Tongue (tissue), 2 donors: ENCODE measurements around the gene NCAPH2. TPM values are rescaled to one million over a fixed set of nuclear protein-coding genes. Genes with fewer than 3 reads are reported as not detected.

Experiments used
- DNase-seq: peaks from one replicate; pipeline ENCODE4 v3.0.0-alpha.2; 2015
- total RNA-seq: library from RNA; depleted of rRNA; stranded (reverse); fragments of >200 nt; gene quantifications from one replicate; pipeline ENCODE4 v1.2.3, GENCODE V29; 2014

Gene NCAPH2
- total RNA-seq, 1 donor from 2014 or later: 38.9 TPM

GRCh38 chr22:50548921-50549790 is 41.1 kb downstream of the NCAPH2 start:
- no peak for DNase-seq

DNA sequence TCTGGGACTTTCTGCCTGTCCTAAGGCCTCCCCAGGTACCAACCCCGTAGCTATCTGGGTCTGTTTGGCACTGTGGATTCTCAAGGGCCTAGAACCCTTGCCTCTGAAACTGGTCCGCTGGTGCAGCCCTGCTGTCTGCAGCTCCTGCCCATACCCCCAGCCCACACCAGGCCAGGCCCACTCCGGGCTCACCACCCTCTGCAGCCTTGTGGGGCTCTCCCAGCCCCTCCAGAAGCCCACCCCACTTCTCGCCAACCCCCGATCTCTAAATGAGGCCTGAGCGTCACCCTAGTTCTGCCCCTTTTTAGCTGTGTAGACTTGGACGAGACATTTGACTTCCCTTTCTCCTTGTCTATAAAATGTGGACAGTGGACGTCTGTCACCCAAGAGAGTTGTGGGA is 42.4 kb downstream of the NCAPH2 start:
- DNase-seq: no peak

GRCh38 chr22:50551160-50551752 is 43.2 kb downstream of the NCAPH2 start:
- DNase-seq: no peak

DNA sequence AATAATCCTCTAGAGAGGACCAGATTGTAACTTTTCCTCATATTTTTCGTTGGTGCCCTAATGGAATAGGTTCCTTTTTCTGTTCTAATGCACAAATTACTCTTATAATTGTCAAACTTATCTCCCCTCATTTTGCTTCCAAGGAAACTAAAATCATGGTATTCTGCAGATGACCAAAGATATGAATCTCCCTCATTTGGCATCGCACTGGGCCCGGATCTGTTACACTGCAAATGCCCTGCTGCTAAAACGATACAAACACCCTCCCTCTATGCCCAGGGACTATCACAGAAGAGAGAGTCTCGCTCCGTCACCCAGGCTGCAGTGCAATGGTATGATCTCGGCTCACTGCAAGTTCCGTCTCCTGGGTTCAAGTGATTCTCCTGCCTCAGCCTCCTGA is 45.3 kb downstream of the NCAPH2 start:
- no peak for DNase-seq

DNA sequence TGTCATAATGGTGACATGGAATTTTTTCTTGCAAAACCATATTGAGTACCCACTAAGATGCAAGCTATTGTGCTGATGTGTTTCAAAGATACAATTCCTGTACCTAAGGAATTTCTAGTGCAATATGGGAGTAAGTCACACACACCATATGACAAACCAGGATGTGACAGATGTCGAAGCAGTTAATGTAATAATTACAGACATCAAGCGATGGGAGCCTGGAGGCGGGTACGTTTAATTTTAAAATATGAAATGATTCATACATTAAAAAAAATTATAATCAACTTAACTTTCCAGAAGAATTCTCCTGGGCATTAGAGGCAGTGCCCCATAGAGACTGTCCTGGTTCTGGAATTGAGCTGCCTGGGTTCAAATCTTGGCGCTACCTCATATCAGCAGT is 48.7 kb downstream of the NCAPH2 start:
- DNase-seq: no peak

- no peak for DNase-seq
Measured at GRCh38 chr22:50560034-50560433, 52.0 kb downstream of the NCAPH2 start.

GRCh38 chr22:50561401-50562358 is 53.7 kb downstream of the NCAPH2 start:
- no peak for DNase-seq

GRCh38 chr22:50562523-50563412 is 54.7 kb downstream of the NCAPH2 start, which contains the start of gene SYCE3:
Gene SYCE3 (minus strand): TSS chr22:50562919. CDS start chr22:50556405, 6,514 bp downstream.
- DNase-seq: peak; percentile 97

- DNase-seq: no peak
Measured at GRCh38 chr22:50563413-50564160, 55.6 kb downstream of the NCAPH2 start.

GRCh38 chr22:50564289-50564688 is 56.3 kb downstream of the NCAPH2 start:
- DNase-seq: no peak

- DNase-seq: no peak
Measured at GRCh38 chr22:50567721-50568252, 59.8 kb downstream of the NCAPH2 start.

GRCh38 chr22:50568626-50569025 is 60.6 kb downstream of the NCAPH2 start:
- DNase-seq: peak; percentile 44

- no peak for DNase-seq
Measured at GRCh38 chr22:50569041-50569459, 61.0 kb downstream of the NCAPH2 start.

DNA sequence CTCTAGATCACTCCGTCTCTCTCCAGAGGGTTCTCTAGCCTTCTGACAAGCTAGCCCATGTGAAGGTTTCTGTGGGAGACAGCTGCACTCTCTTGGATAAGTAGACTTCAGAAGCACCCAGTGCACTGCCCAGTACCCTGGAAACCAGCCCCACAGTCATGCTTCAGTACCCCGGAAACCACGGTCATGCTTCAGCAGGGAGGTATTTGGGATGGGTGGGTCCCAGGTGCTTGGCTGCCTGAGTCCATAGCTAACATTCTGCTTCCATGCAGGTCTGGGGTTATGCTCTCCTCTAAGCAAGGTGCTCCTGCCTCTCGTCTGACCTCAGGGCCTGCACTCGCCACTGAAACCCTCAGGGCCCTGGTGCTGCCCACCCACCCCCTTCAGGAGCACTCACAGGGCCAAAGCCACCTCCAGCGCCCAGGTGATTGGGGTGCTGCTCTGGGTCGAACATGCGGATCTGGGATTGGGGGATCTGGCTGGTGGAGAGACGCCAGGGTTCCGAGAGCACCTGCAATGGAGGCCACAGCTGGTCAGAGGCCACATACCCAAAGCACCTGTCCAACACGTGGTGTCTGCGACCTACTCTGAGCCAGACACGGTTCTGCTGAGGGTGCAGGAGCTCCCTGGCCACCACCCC is 62.0 kb downstream of the NCAPH2 start:
- DNase-seq: no peak

DNA sequence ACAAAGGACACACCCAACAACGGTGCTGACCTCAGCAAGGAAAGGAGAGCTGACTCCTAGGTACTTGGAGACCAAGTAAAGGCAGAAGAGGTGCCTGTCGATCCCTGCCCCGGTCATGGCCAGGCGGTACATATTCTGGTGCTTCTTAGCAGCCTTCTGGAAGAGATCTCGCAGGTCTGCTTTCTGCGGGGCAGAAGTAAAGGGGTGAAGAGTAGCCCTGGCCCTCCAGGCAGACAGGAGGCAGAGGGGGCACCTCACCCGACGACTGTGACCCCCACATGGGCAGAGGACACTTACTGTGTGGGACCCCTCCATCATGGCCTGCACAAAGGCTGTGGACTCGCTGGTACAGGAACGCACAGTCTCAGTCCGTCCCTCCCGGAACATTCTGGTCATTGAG is 62.8 kb downstream of the NCAPH2 start:
- DNase-seq: no peak

DNA sequence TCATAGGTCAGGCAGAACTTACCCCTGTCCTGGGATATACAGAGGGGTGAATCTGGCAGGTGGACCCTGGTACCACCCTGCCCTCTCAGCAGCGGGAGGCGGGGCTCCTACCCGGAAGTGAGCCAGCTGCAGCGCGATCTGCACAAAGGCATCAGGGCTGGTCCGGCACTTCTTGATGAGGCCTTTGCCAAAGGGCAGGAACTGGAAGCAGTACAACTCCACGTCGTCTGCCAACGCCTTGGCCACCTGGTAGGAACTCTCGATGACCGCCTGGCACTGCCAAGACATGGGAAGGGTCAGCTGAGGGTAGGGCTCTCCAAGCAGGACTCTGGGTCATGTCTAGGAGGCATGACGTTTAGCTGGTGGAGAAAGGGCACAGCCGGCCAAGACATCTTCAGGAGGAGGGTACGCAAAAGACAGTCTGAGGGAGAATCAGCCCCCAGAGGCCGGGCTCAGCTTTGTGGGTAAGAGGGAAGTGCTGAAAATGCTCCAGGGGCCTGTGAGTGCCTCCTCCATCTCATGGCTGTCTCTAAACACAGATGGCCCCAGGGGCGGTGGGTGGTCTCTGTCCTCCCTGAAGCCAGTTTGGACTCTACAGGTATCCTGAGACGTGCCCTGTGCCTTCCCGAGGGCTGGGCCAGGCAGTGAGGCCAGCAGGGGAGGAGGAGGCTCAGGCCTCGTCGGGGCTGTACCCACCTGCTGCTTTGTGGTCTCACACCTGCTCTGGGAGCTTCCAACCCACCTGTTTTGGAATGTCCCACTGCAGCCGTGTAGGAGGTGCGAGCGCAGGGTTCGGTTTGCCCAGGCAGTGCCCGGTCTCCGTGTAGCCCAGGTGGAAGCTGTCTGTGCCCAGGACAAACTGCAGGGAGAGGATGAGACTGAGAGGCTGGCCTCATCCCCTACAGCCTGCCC is 63.5 kb downstream of the NCAPH2 start:
- DNase-seq: no peak

DNA sequence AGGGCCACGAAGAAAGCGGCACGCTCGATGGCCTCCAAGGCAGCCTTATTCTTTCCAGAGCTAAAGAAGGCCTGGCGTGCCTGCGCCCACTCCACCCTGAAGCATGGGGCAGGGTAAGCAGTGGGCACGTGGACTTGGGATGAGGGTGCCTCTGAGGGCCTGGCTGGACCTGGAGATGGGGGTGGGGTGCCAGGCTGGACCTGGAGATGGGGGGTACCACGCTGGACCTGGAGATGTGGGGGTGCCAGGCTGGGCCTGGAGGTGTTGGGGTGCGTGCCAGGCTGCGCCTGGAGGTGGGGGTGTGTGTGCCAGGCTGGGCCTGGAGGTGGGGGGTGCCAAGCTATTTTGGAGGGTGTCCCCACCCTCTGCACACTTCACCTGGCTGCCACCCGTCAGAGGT is 64.9 kb downstream of the NCAPH2 start:
- DNase-seq: no peak

GRCh38 chr22:50573491-50574382 is 65.7 kb downstream of the NCAPH2 start:
- no peak for DNase-seq
